Measurements from ENCODE around the gene CADM1.

- TF ChIP-seq CTCF (IDR thresholded peaks at IDR 0.05) (no peak), POLR2A (IDR thresholded peaks at IDR 0.05) (no peak)
Observed at GRCh38 chr11:115126515-115127208, 377.6 kb downstream of the CADM1 start.

Measured in right lobe of liver (tissue), 4 donors.